Activated naive CD4-positive, alpha-beta T cell treated with anti-CD3 and anti-CD28 coated beads, Interleukin-2, amount 50 U/mL, for 16 hours (primary cell): ENCODE results near the gene LDHAL6B.

ENCODE experiments used
- DNase-seq: peaks from one replicate; pipeline ENCODE4 v3.0.0-alpha.2; 2020

The LDHAL6B gene

DNA sequence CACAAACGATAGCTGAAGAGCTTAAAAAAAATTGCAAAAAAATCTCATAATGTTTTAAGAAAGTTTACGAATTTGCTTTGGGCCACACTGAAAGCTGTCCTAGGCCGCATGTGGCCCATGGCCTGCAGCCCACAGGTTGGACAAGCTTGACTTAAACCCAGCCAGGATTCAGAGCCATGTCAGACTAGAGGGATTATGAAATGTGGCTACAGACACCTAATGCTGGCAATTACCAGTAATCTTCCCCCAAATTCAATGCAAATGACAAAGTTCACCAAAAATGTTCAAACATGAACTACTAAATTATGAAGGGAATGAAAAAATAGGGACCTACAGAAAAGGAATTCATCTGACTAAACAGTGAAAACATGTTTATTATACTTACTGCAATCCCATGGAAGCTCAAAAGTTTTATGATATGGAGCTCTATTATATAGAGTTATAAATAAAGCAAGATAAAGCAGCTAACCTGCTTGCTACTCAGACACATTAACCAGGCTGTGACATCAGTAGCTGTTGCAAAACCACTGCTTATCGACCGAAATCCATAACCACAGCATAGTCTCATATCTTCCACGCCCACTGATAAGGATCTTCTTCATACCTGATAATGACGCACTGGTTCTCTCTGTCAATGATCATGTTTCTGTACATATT is 49.2 kb downstream of the LDHAL6B start:
- DNase-seq = no peak

DNA sequence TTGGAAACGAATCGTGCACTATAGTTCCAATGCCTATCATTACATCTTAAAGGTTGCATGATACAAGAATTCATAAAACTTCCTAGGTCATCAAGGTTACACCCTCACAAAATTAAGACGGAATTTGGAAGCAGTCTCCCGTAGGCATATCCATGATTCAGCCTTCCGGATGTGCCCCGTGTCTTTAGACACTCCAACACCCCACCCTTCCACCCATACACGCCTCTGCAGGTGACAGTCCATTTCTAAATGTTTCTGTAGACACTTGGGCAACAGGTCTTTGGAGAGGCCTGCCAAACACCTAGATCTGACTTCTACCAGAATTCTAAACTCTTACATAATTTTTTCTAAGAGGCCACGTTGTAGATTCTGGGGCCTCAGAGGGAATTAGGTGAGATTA is 49.8 kb downstream of the LDHAL6B start:
- DNase-seq = no peak

DNA sequence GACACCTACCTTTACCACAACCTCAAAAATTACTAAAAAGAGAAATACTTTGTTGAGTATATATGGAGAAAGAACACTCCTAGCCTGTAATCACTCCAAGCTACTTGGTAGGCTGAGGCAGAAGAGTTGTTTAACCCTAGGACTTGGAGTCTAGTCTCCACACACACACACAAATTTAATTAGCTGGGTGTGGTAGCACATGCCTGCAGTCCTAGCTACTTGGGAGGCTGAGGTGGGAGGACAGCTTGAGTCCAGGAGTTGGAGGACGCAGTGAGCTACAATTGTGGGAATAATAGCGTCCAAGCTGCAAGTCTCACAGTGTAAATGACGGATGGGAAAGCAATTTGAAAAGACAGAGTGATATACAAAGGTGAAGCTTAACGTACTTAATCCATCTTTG is 50.5 kb downstream of the LDHAL6B start:
- DNase-seq = no peak
